HG02759 (cell line): ENCODE data around the gene GLB1L2.

Source experiments
- ATAC-seq: cut with Tn5 transposase; IDR thresholded peaks from one replicate; pipeline ENCODE4 v1.9.1; 2021; ENCODE audit warnings: mild to moderate bottlenecking, moderate library complexity; ENCODE audit not compliant: unreplicated experiment

GLB1L2 gene

DNA sequence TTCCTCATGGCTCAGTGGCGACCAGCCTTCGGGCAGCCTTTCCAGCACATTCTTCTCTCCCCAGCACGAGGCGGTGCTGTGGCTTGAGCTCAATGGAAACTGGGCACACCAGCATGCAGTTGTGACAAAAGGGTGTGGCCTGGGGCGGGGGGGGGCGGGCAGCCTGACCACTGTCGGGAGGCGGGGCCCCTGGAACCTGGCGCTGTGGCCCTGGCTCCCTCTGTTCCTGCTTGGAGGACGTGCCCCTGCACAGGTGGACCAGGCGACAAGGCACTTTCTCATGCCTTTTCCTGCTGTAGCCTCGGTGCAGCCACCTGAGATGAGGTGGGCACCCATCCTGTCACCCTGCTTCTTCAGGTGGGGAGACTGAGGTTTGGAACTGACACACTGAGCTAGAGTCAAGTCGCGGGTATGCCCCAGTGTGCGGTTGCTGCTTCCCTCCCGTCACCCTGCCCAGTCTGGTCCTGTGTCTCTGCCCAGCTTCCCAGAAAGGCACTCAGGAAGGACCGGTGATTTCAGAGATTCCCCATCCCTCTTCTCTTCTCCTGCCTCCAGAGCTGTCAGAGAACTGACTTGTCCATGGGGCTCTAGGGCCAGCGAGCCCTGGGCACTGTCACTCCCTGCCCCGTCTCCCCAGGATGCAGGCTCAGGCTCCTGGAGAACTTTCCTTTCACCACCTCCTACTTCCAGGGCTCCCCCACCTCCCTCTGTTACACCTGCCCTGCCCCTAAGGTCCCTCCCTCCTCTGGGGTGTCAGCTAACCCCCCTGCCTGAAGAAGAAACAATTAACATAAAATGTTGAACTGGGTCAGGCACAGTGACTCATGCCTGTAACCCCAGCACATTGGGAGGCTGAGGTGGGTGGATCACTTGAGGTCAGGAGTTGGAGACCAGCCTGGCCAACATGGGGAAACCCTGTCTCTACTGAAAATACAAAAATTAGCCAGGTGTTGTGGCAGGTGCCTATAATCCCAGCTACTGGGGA, 70.3 kb downstream of the GLB1L2 start:
- ATAC-seq: no peak

DNA sequence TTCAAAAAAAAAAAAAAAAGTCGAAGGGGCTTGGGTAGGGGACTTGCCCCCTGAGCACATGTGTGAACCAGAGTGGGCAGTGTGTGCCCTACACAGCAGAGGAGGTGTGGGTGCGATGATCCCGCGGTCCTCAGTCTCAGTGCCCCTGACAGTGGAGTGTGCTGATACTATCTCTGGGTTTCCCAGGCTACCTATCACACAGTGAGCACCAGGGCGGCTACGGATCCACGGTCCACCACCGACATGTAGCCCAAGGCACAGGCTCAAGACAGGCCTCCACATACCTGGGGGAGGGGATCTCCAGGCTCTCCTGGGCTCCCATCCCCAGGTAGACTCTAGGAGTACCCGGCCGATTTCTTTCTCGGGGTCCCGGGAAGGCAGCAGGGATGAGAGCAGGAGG, 71.1 kb downstream of the GLB1L2 start:
- ATAC-seq: no peak

DNA sequence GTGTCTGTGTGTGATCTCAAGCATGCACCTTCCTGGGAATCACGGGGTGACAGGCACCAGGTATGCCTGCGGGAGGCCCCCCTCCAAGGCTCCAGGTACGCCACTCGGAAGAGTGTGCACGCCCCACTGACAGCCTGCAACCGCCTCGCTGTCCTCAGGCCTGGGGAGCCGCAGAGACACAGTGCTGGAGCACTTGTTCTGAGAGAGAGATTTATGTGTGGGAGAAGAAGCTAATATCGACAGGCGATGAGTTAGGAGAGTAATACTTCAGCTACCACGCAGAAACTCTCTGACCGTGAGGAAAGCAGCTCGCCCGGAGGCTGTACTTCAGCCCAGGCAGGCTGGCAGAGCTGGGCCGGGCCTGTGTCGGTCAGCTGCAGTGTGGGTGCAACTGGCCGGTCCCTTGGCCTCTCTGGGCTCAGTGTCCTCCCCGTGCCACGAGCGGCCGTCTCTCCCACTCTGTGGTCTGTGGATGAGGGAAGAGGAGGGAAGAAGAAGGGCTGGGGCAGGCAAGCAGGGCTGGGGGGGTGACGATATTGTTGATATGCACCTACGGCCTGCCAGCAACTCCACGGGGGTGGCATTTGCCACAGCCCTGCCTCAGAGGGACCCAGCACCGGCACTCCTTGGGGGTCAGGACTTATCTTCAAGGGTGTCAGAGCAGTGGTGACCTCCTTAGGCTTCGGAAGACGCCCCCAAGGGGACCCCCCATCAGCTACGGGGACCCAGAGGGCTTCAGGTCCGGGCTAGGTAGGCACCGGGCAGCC, 73.0 kb downstream of the GLB1L2 start:
- ATAC-seq: no peak

DNA sequence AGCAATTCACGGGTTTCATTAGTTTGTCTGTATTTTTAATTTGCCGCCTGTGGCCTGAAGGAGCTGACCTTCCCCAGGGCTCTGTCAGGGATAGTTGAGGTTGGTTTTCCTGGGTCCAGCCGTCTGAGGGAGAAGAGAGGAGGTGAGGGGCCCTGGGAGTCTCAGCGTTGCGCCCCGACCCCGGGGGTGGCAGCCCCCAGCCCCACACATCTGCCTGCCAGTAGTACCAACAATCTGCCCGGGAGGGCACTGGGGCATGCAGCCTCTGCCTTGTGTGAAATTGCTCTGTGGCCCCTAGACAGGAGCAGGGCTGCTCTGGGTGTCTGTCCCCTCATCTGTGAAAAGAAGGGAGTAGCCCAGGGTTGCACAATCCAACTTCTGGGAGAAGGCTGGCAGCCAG, 73.6 kb downstream of the GLB1L2 start:
- no peak for ATAC-seq

DNA sequence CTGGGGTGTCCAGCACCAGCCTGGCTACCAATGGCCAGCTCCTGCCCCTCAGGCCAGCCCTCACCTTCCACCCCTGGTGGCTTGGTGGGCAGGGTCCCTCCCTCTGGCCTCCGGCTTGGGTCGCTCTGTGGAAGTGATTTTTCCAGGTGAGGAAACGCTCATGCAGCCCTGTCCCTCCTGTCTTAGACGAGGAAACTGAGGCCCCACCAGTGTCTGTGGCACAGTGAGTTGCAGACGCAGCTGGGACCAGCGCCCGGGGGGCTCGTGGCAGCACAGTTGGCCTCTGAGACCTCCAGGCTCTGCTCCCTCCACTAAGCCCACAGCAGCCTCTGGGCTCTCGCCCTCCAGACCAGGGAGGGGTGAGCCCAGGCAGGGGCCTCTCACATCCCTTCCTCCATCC, 74.1 kb downstream of the GLB1L2 start:
- no peak for ATAC-seq

DNA sequence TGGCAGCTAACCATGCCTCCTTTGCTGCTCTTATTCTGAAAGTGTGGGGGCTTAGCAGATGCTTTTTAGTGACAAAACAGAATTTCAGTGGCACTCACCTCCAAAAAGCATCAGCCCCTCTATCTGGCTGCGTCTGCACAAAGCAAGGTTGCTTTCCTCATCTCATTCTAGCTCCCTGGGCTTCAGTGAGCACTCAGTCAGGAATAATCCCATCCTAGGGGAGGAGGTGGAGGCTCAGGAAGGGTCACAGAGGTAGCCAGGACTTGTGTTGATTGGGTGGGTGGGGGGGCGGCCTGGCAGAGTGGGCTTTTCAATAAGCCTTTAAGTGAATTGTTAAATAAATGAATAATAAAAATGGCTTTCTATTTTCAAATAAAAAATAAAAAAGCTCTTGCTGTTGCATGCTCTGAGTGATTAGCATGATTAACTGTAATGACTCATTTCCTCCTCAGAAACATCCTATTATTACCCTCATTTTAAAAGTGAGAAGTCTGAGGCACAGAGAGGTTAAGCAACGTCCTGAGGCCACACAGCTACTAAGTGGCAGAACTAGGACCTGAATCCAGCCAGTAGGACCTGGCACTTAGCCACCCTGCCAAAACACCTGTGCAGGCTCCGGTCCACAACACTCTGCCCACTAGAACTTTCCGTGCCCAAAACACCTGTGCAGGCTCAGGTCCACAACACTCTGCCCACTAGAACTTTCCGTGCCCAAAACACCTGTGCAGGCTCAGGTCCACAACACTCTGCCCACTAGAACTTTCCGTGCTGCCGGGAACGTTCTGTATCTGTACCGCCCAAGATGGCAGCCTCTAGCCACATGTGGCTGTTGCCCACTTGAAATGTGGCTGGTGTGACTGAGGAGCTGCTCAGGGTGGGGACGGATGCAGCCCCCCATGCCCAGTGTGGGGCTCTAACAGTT, 74.7 kb downstream of the GLB1L2 start:
- no peak for ATAC-seq

DNA sequence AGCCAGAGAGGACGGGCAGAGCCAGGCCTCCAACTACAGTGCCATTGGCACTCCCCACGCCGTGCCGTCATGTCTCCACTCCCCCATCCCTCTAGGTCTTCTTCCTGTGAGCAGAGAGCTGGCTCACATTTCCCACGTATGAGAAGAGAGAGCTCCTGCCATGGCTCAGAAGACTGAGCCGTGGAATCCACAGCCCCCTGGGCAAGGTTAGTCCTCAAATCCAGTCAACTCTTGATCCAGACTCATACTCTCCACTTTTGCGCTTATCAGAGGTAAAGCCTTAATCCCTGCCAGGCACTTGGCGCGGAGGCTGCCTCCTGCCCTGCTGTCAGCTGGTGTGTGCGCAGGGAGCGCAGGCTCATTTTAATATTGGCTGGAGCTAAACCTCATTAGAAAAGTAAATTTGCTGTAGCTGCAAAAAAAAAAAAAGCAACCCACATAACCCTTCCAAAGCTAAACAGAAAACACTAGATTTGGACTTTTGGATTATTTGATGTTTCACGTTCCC, 75.6 kb downstream of the GLB1L2 start:
- no peak for ATAC-seq

DNA sequence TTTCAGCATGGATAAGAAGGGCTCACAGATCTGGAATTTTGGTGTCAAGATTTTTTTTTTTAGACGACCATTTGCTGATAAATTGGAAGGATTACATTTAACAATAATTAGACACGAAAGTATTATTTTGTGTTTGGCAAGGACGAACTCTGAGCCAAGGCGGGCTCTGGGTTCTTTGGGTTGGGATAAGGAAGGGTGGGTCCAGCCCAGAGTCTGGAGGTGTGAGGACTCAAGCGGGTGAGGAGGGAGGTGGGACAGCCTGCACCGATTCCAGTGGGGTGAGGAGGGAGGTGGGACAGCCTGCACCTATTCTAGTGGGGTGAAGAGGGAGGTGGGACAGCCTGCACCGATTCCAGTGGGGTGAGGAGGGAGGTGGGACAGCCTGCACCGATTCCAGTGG, 76.1 kb downstream of the GLB1L2 start:
- no peak for ATAC-seq

DNA sequence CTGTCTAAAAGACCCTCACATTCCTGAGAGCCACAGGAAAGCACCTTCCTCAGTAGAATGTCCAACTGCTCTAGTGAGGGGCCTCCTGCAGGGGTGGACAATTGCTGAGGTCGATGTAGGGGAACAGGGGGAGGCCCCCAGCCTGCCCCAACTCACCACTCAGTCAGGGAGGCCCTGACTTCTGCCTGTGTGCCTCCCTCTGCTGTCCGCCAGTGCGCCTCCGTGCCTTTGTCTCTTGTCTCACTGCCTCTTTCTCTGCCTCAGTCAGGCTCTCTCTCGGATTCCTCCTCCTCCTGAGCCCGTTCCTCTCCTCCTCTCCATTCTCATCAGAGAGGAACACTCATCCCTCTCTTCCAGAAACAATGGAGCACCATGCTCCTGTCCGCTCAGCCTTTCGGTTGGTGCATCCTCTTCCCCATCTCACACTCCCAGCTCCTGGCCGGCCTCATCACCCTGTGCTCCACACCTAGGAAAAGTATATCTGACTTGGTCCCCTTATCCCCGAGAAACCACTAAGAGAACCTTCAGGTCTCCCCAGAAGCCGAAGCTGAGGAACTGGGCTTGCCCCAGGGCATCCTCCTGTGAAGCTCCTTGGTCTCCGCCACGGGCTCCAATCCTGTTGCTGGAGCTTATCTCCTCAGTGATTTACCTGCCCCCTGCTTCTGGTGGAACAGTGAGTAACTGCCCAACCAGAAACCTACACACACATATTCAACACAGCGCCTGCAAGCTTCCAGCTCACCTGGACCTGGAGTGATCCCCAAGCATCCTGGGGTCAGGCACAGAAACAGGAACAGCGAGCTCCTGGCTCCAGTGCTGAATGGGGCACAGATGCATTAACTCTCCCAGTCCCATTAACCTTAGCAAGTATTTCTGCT, 78.0 kb downstream of the GLB1L2 start:
- no peak for ATAC-seq

DNA sequence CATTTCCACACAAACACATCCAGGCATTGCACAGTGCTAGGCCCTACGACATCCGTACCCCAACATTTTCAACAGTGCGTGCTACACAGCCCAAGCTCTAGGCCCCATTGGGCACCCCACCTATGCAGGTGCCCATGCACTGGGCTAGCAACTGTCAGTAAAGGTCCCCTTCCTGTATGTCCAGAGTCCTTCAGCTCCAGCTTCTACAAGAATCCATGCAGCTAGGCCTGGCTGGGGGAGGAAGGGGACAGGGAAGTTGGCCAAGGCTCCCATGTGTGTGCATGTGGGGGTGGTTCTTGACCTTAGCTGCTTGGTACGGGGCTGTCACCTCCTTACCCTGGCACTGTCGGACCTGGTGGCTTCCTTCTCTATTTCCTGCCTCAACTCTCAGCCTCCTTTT, 79.0 kb downstream of the GLB1L2 start:
- no peak for ATAC-seq

DNA sequence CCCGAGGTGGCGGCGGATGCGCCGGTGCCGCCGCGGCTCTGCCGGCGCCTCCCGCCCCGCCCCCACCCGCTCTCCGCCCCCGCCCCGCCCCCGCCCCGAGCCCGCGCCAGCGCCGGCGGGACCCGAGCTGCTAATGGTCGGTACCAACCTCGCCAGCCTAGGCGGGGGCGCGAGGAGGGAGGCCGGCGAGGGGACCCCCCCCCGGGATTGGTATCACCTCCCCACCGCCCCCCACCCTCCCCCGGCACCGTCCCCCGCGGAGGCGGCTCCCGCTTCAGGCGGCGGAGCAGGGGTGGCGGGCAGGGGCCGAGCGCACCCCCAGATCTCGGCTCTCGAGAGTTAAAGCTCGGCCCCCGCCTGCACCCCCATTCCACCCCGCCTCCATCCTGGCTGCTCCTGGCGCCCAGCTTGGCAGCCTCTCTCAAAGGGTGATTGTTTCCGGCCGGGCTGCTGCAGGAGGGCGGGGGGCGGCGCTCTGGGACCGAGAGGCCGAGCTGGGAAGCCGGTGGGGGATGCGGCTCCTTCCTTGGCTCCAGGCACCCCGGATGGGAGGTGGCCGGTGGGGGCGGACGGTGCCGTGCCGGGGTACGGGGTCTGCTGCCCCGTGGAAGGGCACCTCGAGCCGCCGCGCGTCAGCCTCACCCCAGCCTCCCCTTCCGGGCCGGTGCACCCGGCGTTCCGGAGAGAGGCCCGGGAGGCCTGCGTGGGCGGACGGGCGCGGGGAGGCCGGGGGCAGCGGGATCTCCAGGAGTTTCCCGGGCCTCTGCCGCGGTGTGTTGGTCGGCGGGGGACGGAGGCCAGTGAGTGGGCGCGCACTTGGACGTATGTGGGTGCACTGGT, 80.6 kb downstream of the GLB1L2 start, which contains the start of gene B3GAT1:
B3GAT1 (minus strand) TSS at position 40 of the 840 bp plus-strand sequence. CDS start 24,583 bp downstream, outside the sequence.
- no peak for ATAC-seq

DNA sequence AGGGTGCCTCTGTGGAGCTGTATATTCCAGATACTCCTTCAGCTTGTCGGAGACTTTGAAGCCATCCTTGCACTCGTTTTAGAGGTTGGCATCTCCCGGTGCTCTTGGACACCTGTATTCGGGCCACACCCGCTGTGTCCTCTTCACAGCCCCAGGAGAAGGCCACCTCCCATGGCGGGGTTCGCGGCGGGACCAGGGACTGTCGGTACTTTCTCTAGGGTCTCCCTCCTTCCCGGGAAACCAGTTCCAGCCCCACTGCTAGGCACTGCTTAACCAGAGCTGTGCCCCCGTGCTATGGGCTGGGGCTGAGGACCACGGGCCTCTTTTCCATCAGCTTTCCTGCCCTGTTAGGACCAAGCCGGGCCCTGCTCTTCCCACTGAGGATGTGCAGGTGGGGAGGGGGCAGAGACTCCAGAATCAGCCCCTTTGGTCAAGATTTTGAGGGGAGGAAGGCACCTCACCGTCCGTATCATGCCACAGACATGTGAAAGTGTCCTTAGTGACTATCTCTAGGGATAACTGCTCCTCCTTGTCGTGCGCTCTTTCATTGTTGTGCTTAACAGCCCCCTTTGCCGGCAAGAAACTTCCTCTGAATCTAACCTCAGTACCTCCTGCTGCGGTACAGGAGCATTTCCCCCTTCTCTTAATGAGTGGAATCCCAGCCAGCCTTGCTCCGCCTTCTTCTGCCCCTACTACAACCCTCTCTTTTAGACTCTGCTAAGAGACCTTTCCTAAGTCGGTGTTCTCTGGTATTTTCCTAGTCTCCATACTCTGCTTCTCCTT, 81.4 kb downstream of the GLB1L2 start:
- ATAC-seq: no peak

DNA sequence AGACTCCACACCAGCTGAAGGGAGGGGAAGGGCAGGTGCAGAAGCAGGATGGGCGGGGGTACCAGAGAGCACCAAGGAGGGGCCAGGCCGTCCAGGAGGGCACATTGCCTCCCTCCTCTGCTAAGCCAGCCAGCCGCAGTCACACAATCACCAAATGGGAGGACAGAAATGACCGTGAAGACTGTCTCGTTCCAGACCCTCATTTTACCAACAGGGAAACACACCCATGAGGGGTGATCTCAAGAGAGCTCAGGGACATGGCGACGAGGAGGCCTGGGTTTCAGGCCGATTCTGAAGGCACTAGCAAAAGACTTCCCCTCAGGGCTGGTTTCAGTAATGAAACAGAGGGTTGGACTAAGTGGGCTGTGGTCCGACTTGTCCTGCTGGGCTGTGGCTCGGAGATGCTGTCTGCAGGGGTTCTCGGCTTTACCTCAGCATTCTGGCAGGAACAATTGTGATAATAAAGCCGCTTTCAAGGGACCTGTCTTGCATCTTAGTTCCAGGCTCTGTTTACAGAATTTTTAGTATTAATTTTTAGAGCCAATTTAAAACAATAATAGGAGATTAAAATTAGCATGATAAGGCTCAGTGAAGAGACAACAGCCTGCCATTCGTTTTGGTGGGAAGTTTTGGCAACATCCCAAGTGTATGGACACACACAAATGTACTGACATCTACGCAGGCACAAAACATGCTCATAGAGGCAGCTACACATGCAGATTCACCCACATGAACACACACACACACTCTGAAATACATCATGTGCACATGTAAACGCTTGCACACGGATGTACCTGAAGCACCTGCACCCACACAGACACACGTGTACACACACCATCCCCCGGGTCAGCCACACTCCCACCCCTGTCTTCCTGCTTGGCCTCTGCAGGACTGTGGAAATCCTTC, 82.3 kb downstream of the GLB1L2 start:
- ATAC-seq: no peak

DNA sequence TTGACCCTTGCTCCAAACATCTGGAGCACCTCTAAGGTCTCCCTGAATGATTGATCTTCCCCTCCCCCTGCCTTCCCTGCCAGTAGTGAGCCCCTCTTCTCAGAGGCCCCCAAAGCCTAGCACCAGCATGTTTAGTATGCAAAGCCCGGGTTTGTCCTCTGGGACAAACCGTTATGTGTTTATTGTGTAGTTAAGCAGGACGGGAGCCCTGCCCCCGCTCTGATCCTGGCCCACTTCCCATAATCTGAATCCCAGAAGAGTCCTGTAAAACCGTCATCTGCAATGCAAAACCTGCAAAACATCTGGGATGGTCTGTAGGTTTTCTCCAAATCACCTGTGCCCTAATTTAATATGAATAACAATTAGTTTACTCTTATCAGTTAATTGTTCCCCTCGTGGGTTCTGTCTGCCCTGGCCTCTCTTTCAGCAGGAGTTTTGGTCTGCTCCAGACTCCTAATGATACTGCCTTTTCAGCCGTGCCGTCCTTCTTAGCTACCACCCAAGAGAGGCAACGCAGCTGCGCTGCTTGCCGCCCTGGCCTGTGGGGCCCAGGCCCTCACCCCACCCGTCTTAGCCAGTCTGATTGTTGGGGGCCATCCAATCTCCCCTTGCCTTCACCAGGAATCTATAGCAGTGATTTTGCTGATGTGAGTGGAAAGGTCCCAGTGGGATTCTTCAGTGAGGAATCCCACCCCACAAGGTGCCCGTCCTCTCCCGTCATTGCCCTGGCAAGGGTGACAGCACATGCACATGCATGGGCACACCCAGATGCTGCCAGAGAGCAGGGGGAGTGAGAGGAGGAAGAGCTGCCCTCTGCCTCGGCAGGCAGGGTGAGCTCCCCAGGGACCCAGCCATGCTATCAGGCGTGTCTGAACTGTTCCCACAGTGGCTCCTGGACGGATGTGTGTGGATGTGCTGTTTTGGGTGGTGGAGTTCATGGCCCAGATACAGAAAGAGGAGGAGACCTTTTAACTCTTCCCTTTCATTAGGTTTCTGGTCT, 83.3 kb downstream of the GLB1L2 start:
- ATAC-seq: no peak

DNA sequence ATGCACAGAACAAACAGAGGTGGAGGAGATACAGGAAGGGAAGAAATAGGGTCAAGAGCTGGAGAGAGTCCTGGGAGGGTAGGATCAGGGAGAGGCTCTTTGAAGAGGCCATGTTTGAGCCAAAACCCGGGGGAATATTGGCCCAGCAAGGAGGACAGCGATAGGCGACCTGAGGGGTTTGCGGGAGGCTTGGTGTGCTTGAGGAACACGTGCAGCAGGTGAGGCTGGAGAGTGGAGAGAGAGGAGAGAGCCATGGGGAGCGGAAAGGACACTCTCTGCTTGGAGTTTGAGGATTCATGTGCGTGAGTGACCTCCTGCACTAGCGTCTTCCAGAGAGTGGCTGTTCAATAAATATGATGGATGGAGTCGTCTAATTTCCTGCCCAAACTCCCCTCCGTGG, 84.9 kb downstream of the GLB1L2 start:
- ATAC-seq: no peak
